ENCODE results near the gene KCNK16.

Gene KCNK16

GRCh38 chr6:39321761-39322160 is 741 bp downstream of the KCNK16 start:
- no peak for DNase-seq (ENCODE audit: low read depth)
- TF ChIP-seq, protein P1, sequence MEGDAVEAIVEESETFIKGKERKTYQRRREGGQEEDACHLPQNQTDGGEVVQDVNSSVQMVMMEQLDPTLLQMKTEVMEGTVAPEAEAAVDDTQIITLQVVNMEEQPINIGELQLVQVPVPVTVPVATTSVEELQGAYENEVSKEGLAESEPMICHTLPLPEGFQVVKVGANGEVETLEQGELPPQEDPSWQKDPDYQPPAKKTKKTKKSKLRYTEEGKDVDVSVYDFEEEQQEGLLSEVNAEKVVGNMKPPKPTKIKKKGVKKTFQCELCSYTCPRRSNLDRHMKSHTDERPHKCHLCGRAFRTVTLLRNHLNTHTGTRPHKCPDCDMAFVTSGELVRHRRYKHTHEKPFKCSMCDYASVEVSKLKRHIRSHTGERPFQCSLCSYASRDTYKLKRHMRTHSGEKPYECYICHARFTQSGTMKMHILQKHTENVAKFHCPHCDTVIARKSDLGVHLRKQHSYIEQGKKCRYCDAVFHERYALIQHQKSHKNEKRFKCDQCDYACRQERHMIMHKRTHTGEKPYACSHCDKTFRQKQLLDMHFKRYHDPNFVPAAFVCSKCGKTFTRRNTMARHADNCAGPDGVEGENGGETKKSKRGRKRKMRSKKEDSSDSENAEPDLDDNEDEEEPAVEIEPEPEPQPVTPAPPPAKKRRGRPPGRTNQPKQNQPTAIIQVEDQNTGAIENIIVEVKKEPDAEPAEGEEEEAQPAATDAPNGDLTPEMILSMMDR (IDR thresholded peaks at IDR 0.05; ENCODE audit: insufficient read depth, low read depth, low read length, missing control alignments) = no peak
- no peak overlapping the region for H3K4me3 ChIP-seq (ENCODE audit: low read depth, low read length)

DNA sequence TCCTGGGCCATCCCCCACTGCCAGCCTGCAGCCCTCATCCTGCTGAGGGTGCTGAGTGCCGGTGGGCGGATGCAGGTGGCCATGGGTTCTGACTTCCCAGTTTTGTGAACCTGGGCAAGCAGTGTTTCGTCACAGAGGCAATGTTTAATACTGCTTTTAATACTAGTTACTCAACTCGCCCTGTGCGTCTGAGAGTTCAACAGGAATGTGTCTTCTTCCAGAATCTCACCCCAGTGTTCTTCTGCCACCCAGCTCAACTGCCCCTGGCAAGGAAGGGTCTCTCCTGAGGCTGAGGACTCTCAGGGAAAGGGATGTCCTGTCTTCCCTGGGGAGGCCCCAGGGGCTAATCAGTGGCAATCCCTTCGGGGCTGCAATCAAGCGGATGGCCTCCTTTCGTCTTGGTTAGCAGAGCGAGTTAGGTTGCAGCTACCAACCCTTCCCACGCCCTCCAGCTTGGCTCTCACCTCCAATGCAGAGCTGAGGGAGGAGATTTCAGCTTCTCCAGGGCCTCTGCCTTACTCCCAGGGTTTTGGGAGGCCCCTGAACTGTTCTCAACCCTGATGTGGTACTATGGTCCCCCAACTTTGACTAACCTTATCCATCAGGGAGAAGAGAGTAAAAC is 2.0 kb downstream of the KCNK16 start:
- no peak overlapping the region for H3K4me3 ChIP-seq (ENCODE audit: low read depth, low read length)
- TF ChIP-seq, protein P1 (IDR thresholded peaks at IDR 0.05; ENCODE audit: insufficient read depth, low read depth, low read length, missing control alignments) = no peak
- no peak for DNase-seq (ENCODE audit: low read depth)

GRCh38 chr6:39319621-39320362 is 2.7 kb downstream of the KCNK16 start:
- TF ChIP-seq, protein P1 (IDR thresholded peaks at IDR 0.05; ENCODE audit: insufficient read depth, low read depth, low read length, missing control alignments) = no peak
- DNase-seq (ENCODE audit: low read depth) = no peak

GRCh38 chr6:39317256-39317655 is 5.2 kb downstream of the KCNK16 start:
- TF ChIP-seq, protein P1 (IDR thresholded peaks at IDR 0.05; ENCODE audit: insufficient read depth, low read depth, low read length, missing control alignments) = no peak
- no peak overlapping the region for H3K4me3 ChIP-seq (ENCODE audit: low read depth, low read length)
- no peak for DNase-seq (ENCODE audit: low read depth)

More at GRCh38 chr6:39319621-39320362, 2.7 kb downstream of the KCNK16 start:
- H3K4me3 ChIP-seq (ENCODE audit: low read depth, low read length) = no peak overlapping the region

- DNase-seq (ENCODE audit: low read depth) = no peak
- no peak within 1 kb of the TSS for H3K4me3 ChIP-seq (ENCODE audit: low read depth, low read length)
- TF ChIP-seq, protein P1 (IDR thresholded peaks at IDR 0.05; ENCODE audit: insufficient read depth, low read depth, low read length, missing control alignments) = no peak
Observed at GRCh38 chr6:39314273-39314795, 8.2 kb downstream of the KCNK16 start, which contains the start of gene KCNK17. KCNK17 (minus strand) TSS chr6:39314419; CDS start chr6:39314320, 99 bp downstream.

DNA sequence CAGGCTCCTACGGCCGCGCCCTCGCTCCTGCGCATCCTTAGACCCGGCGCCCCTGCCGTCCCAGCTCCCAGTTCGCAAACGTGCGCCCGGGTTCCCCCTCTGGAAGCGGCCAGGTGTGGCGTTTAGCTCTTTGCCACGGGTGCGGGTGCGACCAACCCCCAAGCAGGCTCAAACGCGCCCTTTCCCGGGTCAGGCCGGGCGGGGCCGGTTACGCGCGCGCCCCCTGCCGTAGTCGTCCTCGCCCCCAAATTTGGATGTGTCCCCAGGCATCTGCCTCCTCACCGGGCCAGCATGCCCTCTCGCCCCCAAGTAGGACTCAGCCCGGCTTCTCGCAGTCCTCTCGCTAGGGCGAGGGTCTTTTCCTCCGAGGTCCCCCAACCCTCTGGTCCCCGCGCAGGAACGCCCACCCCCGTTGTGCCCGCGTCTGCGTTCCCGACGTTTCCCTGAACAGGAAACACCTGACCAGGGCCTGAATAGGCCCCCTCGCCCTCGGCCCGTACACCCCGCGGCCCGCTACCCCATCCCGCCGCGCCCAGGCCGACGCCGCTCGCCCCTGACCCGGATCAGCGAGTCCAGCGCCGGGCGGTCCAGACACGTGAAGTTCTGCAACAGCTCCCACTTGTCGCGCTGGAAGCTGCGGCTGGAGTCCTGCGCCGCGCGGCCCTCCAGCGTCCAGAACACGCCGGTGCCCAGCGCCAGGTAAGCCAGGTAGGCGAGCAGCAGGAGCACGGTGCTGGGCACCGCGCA is 8.8 kb downstream of the KCNK16 start:
- TF ChIP-seq, protein P1 (IDR thresholded peaks at IDR 0.05; ENCODE audit: insufficient read depth, low read depth, low read length, missing control alignments) = no peak
- no peak overlapping the region for H3K4me3 ChIP-seq (ENCODE audit: low read depth, low read length)
- no peak for DNase-seq (ENCODE audit: low read depth)
